Activated CD8-positive, alpha-beta T cell treated with anti-CD3 and anti-CD28 coated beads for 36 hours (primary cell): Measurements from ENCODE around the gene ANXA8. TPM values are rescaled to one million over a fixed set of nuclear protein-coding genes. Genes with fewer than 3 reads are reported as not detected.

Source experiments
- ATAC-seq: fragments of 200-7000 bp; cut with Tn5 transposase; one replicate; pipeline ENCODE4 v1.10.0; 2021; ENCODE audit warnings: mild to moderate bottlenecking, moderate library complexity
- CTCF ChIA-PET: fragments of 350-600 bp; sonication (Branson Sonifier 250); formaldehyde crosslinking; loops from one replicate; lab custom pipeline; 2021; ENCODE audit warnings: antibody characterized with exemption; lab: Charles Lee
- POLR2A ChIA-PET: fragments of 350-600 bp; sonication (Branson Sonifier 250); formaldehyde crosslinking; loops from one replicate; lab custom pipeline; 2021; ENCODE audit warnings: antibody characterized with exemption; lab: Charles Lee
- DNase-seq: peaks from one replicate; pipeline ENCODE4 v3.0.0-alpha.2; 2020
- H3K27ac Mint-ChIP-seq: one replicate; pipeline ENCODE4 v1.8.0; 2021; ENCODE audit warnings: mild to moderate bottlenecking, mixed read lengths
- H3K27me3 Mint-ChIP-seq: one replicate; pipeline ENCODE4 v1.8.0; 2021; ENCODE audit warnings: mixed read lengths
- H3K36me3 Mint-ChIP-seq: one replicate; pipeline ENCODE4 v1.8.0; 2021; ENCODE audit warnings: low read depth, mixed read lengths
- H3K4me1 Mint-ChIP-seq: one replicate; pipeline ENCODE4 v1.8.0; 2021; ENCODE audit warnings: low read depth, mixed read lengths
- H3K4me3 Mint-ChIP-seq: one replicate; pipeline ENCODE4 v1.8.0; 2021; ENCODE audit warnings: mild to moderate bottlenecking, moderate library complexity, mixed read lengths
- H3K9me3 Mint-ChIP-seq: one replicate; pipeline ENCODE4 v1.8.0; 2021; ENCODE audit warnings: mixed read lengths
- CTCF ChIP-seq: fragments of 200-600 bp; IDR thresholded peaks from one replicate; pipeline ENCODE4 v1.8.0; 2022; ENCODE audit warnings: antibody characterized with exemption, mild to moderate bottlenecking
- intact Hi-C: fragments of 100-400 bp; cut with micrococcal nuclease; formaldehyde crosslinking; loops from one replicate; pipeline ENCODE4 v1.10.0; 2022
- total RNA-seq, 2 experiments: library from RNA; stranded (reverse); gene quantifications; one replicate each; pipeline ENCODE4 v1.2.3, GENCODE V29; 2021

Gene ANXA8
- total RNA-seq, 2 experiments from 2014 or later = not detected

GRCh38 chr10:47420305-47421056, 63.4 kb downstream of the ANXA8 start:
- Mint-ChIP-seq H3K27ac (no peak overlapping the region), H3K4me3 (no peak overlapping the region), H3K27me3 (no peaks in the 10 kb centered on the region), H3K9me3 (no peaks in the 10 kb centered on the region), H3K4me1 (no peaks in the 10 kb centered on the region), H3K36me3 (no peaks in the 10 kb centered on the region)
- ChIA-PET POLR2A (no interaction called here), CTCF (no interaction called here)
- TF ChIP-seq CTCF = no peak
- ATAC-seq (no peak), DNase-seq (no peak)
- intact Hi-C loops = no loop called here

GRCh38 chr10:47419421-47419820, 64.5 kb downstream of the ANXA8 start:
- intact Hi-C loops = no loop called here
- ATAC-seq (no peak), DNase-seq (no peak)
- Mint-ChIP-seq H3K27me3 (no peaks in the 10 kb centered on the region), H3K4me3 (no peak overlapping the region), H3K27ac (no peak overlapping the region), H3K36me3 (no peaks in the 10 kb centered on the region), H3K9me3 (no peaks in the 10 kb centered on the region), H3K4me1 (no peaks in the 10 kb centered on the region)
- no peak for TF ChIP-seq CTCF
- ChIA-PET POLR2A (no interaction called here), CTCF (no interaction called here)

DNA sequence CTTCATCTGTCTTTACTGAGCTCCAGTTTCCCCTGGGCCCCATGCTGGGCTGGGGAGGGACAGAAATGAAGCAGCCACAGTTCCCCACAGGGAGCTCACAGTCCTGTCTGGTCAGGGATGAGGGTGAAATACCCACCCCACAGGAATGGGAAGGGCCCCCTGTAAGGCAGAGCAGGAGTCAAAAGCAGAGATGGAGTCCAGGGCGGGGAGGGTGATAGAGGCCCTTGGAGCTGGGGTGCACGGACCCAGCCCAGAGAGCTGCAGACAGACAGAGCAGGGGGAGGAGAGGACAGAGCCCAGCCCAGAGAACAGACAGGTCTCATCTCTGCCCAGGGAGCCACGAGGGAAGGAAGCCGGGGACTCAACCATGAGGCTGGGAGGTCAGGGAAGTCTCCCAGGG, 64.9 kb downstream of the ANXA8 start:
- H3K27ac Mint-ChIP-seq = no peak overlapping the region
- ATAC-seq (no peak), DNase-seq (no peak)
- no peak overlapping the region for H3K4me3 Mint-ChIP-seq
- H3K9me3 Mint-ChIP-seq = no peaks in the 10 kb centered on the region
- intact Hi-C loops = no loop called here
- no peaks in the 10 kb centered on the region for H3K4me1 Mint-ChIP-seq
- H3K27me3 Mint-ChIP-seq = no peaks in the 10 kb centered on the region
- TF ChIP-seq CTCF = no peak
- ChIA-PET POLR2A (no interaction called here), CTCF (no interaction called here)
- H3K36me3 Mint-ChIP-seq = no peaks in the 10 kb centered on the region

DNA sequence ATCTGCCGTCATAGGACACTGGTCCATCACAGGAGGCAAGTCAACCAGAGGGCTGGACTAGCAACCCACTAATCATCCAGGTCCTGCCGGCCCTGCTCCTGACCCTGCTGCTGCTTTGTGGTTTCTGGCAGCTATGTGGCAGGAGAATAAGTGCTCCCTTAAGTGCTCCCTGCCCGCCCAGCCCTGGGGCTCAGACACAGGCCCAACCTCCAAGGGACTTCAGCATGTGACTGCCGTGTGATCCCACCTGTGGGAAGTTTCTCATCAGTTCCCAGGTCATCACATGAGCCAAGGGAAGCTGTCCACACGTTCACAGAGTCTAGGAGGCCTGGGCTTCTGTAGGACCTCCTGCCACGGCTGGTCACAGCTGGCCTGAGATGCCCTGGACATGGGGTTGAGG, 65.6 kb downstream of the ANXA8 start:
- no peak for DNase-seq
- no peak for TF ChIP-seq CTCF
- no peak for ATAC-seq
- intact Hi-C loops = no loop called here
- Mint-ChIP-seq H3K36me3 (no peaks in the 10 kb centered on the region), H3K9me3 (no peaks in the 10 kb centered on the region), H3K27ac (no peak overlapping the region), H3K4me3 (no peak overlapping the region), H3K27me3 (no peaks in the 10 kb centered on the region), H3K4me1 (no peaks in the 10 kb centered on the region)
- POLR2A ChIA-PET = no interaction called here
- CTCF ChIA-PET = no interaction called here

Other genes with a start within 250 kb of the ANXA8 start
- 1 to 10 TPM; 1.4 to 1.5 TPM for gene GDF10, start 183.9 kb downstream of the ANXA8 start, total RNA-seq
- gene GDF2, start 161.7 kb downstream of the ANXA8 start, total RNA-seq = not detected
- not detected for gene RBP3, start 135.8 kb downstream of the ANXA8 start, total RNA-seq
- under 1 TPM; 0.36 to 0.58 TPM for gene ZNF488, start 99.8 kb downstream of the ANXA8 start, total RNA-seq
- not detected for gene FAM25G, start 7.6 kb upstream of the ANXA8 start, total RNA-seq
- gene AGAP9, start 39.5 kb upstream of the ANXA8 start, total RNA-seq = 1 to 10 TPM; 3.4 to 3.6 TPM